ENCODE results near the gene ROR2.

DNA sequence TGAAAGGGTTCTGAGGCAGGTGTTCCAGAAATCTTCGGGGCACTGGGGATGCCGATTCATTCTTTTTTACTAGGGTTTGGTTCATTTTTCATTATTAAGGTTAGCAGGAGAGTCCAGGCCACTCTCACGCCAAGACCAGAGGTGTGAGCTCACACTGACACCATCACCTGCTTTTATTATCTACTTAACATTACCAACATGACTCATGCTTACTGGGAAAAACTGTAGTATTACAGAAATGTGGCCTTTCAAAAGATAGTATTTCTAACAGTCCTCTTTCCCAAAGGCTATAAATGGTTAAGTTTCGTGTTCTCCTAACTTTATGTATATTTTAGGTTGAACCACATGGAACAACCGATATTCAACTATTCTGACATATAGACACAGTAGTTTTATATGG lies 222.1 kb downstream of the ROR2 start:
- TF ChIP-seq BHLHE40 (IDR thresholded peaks at IDR 0.05; ENCODE audit: borderline replicate concordance) (no peak), TARDBP (IDR thresholded peaks at IDR 0.05) (no peak), SP1 (IDR thresholded peaks at IDR 0.05) (no peak), ELF4 (IDR thresholded peaks at IDR 0.05) (no peak)

All from HEK293T (cell line).